Fibroblast of peridontal ligament (primary cell): ENCODE results near the gene PEF1.

Experiments
- DNase-seq: peaks from one replicate; pipeline ENCODE4 v3.0.0-alpha.2; 2010; ENCODE audit errors: extremely low read depth

PEF1 gene

GRCh38 chr1:31584869-31585735 lies 59.6 kb downstream of the PEF1 start:
- DNase-seq: no peak

GRCh38 chr1:31583995-31584868 lies 60.4 kb downstream of the PEF1 start:
- peak; percentile 47 for DNase-seq

GRCh38 chr1:31583082-31583994 lies 61.3 kb downstream of the PEF1 start:
- peak; percentile 30 for DNase-seq

- no peak for DNase-seq
Observed at GRCh38 chr1:31581821-31582810, 62.6 kb downstream of the PEF1 start.

GRCh38 chr1:31580891-31581603 lies 63.6 kb downstream of the PEF1 start:
- DNase-seq: no peak

- no peak for DNase-seq
Observed at GRCh38 chr1:31580513-31580870, 64.2 kb downstream of the PEF1 start.
